Measurements from ENCODE around the gene GSTCD.
"Not testable (repeated sequence)": the region's sequence is repeated elsewhere in the genome, so short reads cannot be mapped to it uniquely, and the experiment has no call there.

GSTCD gene

GRCh38 chr4:105808030-105808749 lies 99.6 kb downstream of the GSTCD start:
- no peak for DNase-seq (ENCODE audit: low spot score)

GRCh38 chr4:105808750-105809041 lies 100.1 kb downstream of the GSTCD start:
- no peak for DNase-seq (ENCODE audit: low spot score)

GRCh38 chr4:105815701-105816100 lies 107.1 kb downstream of the GSTCD start:
- no peak for DNase-seq (ENCODE audit: low spot score)

- no peak for DNase-seq (ENCODE audit: low spot score)
Measured at GRCh38 chr4:105822061-105822460, 113.5 kb downstream of the GSTCD start.

GRCh38 chr4:105828074-105828473 lies 119.5 kb downstream of the GSTCD start:
- DNase-seq (ENCODE audit: low spot score): no peak

GRCh38 chr4:105831189-105831588 lies 122.6 kb downstream of the GSTCD start:
- peak; percentile 6 for DNase-seq (ENCODE audit: low spot score)

- DNase-seq (ENCODE audit: low spot score): no peak
Measured at GRCh38 chr4:105835177-105835576, 126.6 kb downstream of the GSTCD start.

GRCh38 chr4:105836537-105836936 lies 128.0 kb downstream of the GSTCD start:
- no peak for DNase-seq (ENCODE audit: low spot score)

GRCh38 chr4:105837037-105837436 lies 128.5 kb downstream of the GSTCD start:
- no peak for DNase-seq (ENCODE audit: low spot score)

GRCh38 chr4:105838082-105838481 lies 129.5 kb downstream of the GSTCD start:
- no peak for DNase-seq (ENCODE audit: low spot score)

- DNase-seq (ENCODE audit: low spot score): no peak
Measured at GRCh38 chr4:105840426-105841174, 132.0 kb downstream of the GSTCD start.

GRCh38 chr4:105843941-105844340 lies 135.4 kb downstream of the GSTCD start:
- no peak for DNase-seq (ENCODE audit: low spot score)

GRCh38 chr4:105845559-105845958 lies 137.0 kb downstream of the GSTCD start:
- DNase-seq (ENCODE audit: low spot score): no peak

- DNase-seq (ENCODE audit: low spot score): not testable (repeated sequence)
Measured at GRCh38 chr4:105848359-105848758, 139.8 kb downstream of the GSTCD start.

- DNase-seq (ENCODE audit: low spot score): no peak
Measured at GRCh38 chr4:105851196-105851595, 142.6 kb downstream of the GSTCD start.

GRCh38 chr4:105852230-105852629 lies 143.6 kb downstream of the GSTCD start:
- DNase-seq (ENCODE audit: low spot score): not testable (repeated sequence)

GRCh38 chr4:105858466-105859040 lies 150.0 kb downstream of the GSTCD start:
- no peak for DNase-seq (ENCODE audit: low spot score)

GRCh38 chr4:105859233-105859632 lies 150.6 kb downstream of the GSTCD start:
- DNase-seq (ENCODE audit: low spot score): no peak

GRCh38 chr4:105870963-105871362 lies 162.4 kb downstream of the GSTCD start:
- no peak for DNase-seq (ENCODE audit: low spot score)

GRCh38 chr4:105871997-105872396 lies 163.4 kb downstream of the GSTCD start:
- no peak for DNase-seq (ENCODE audit: low spot score)

- no peak for DNase-seq (ENCODE audit: low spot score)
Measured at GRCh38 chr4:105875233-105875632, 166.6 kb downstream of the GSTCD start.

GRCh38 chr4:105878668-105879067 lies 170.1 kb downstream of the GSTCD start:
- no peak for DNase-seq (ENCODE audit: low spot score)

- DNase-seq (ENCODE audit: low spot score): no peak
Measured at GRCh38 chr4:105887508-105887907, 178.9 kb downstream of the GSTCD start.
